IMR-90 (cell line): Measurements from ENCODE around the gene ITSN1.

Source experiments
- CTCF ChIP-seq: conservative IDR thresholded peaks from 2 replicates; pipeline ENCODE4 v1.5.1; 2012; ENCODE audit warnings: mild to moderate bottlenecking, low read depth, low read length, improper control_type of control experiment
- FOS ChIP-seq: fragments of 150-350 bp; IDR thresholded peaks from 2 replicates; pipeline ENCODE4 v1.6.1; 2016; ENCODE audit warnings: low read depth, low read length
- MAFK ChIP-seq: IDR thresholded peaks from 2 replicates; pipeline ENCODE4 v1.6.1; 2012; ENCODE audit warnings: low read depth, low read length, improper control_type of control experiment
- NFE2L2 ChIP-seq: fragments of 150-350 bp; IDR thresholded peaks from 2 replicates; pipeline ENCODE4 v1.6.1; 2016; ENCODE audit warnings: low read depth, mild to moderate bottlenecking, low read length
- POLR2A ChIP-seq: IDR thresholded peaks from 2 replicates; pipeline ENCODE4 v1.6.1; 2012; ENCODE audit warnings: mild to moderate bottlenecking, low read depth, low read length
- RAD21 ChIP-seq: IDR thresholded peaks from 2 replicates; pipeline ENCODE4 v1.6.1; 2012; ENCODE audit warnings: low read length, improper control_type of control experiment
- RFX5 ChIP-seq: IDR thresholded peaks from 2 replicates; pipeline ENCODE4 v1.8.0; 2012; ENCODE audit warnings: low read depth, mild to moderate bottlenecking, low read length, moderate library complexity
- SMC3 ChIP-seq: fragments of 150-350 bp; IDR thresholded peaks from 2 replicates; pipeline ENCODE4 v1.6.1; 2016; ENCODE audit warnings: low read depth, mild to moderate bottlenecking, antibody characterized with exemption, low read length, moderate library complexity
- TF ChIP-seq, protein P1 (sequence below): fragments of 150-350 bp; IDR thresholded peaks from 2 replicates; pipeline ENCODE4 v1.6.1; 2017; ENCODE audit warnings: mild to moderate bottlenecking, antibody characterized with exemption, low read length, low read depth

GRCh38 chr21:33938381-33938780, 296.1 kb downstream of the ITSN1 start:
- TF ChIP-seq FOS (no peak), CTCF (no peak), RAD21 (no peak), RFX5 (no peak), POLR2A (no peak), NFE2L2 (no peak), SMC3 (no peak), MAFK (no peak)
- TF ChIP-seq, protein P1, sequence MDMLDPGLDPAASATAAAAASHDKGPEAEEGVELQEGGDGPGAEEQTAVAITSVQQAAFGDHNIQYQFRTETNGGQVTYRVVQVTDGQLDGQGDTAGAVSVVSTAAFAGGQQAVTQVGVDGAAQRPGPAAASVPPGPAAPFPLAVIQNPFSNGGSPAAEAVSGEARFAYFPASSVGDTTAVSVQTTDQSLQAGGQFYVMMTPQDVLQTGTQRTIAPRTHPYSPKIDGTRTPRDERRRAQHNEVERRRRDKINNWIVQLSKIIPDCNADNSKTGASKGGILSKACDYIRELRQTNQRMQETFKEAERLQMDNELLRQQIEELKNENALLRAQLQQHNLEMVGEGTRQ: no peak
